ENCODE measurements around the gene TRMT61A.

Gene TRMT61A

DNA sequence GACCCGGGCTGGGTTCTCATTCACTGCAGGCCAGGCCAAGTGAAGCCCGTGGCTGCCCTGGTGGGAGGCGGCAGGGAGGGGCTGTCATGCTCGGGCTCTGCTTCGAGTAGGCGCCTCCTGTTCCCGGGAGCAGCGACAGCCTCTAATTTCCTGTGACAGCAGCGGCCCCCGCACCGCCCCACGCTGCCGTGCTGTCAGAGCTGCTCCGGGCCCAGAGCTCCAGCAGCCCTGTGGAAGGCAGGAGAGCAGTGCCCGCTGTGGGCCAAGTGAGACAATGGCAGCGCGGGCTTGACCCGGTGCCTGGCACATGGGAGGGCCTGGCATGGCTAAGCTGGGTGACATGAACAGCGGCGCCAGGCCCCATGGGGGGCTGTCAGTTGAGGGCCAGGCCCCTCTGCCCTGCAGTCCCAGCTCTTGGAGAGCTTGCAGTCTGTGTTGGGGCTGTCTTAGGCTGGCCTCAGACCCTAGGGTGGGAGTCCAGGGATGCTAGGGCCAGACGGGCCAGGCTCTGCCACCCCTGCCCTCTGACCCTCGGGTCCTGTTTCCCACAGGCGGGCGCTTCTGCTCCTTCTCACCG is 5.1 kb downstream of the TRMT61A start:
- H3K27ac ChIP-seq, result no peak overlapping the region
- no peak for TF ChIP-seq ZFX (IDR thresholded peaks at IDR 0.05; ENCODE audit: borderline replicate concordance)
- TF ChIP-seq, protein P1, sequence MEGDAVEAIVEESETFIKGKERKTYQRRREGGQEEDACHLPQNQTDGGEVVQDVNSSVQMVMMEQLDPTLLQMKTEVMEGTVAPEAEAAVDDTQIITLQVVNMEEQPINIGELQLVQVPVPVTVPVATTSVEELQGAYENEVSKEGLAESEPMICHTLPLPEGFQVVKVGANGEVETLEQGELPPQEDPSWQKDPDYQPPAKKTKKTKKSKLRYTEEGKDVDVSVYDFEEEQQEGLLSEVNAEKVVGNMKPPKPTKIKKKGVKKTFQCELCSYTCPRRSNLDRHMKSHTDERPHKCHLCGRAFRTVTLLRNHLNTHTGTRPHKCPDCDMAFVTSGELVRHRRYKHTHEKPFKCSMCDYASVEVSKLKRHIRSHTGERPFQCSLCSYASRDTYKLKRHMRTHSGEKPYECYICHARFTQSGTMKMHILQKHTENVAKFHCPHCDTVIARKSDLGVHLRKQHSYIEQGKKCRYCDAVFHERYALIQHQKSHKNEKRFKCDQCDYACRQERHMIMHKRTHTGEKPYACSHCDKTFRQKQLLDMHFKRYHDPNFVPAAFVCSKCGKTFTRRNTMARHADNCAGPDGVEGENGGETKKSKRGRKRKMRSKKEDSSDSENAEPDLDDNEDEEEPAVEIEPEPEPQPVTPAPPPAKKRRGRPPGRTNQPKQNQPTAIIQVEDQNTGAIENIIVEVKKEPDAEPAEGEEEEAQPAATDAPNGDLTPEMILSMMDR (IDR thresholded peaks at IDR 0.05), result no peak

DNA sequence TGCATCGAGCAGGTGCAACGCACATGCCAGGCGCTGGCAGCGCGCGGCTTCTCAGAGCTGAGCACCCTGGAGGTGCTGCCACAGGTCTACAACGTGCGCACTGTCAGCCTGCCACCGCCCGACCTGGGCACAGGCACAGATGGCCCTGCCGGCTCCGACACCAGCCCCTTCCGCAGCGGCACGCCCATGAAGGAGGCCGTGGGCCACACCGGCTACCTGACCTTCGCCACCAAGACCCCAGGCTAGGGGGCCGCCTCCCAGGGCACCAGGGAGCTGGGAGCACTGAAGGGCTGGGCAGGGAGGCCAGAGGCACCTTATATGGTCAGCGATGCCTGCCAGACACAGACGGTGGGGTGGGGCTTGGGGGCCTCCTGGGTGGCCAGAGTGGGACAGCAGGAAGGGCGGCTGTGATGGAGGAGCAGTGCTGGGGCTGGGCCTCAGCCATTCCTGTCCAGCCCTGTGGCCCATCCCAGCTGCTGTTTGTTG is 5.6 kb downstream of the TRMT61A start:
- H3K27ac ChIP-seq, result no peak overlapping the region
- TF ChIP-seq, protein P1 (IDR thresholded peaks at IDR 0.05), result no peak
- no peak for TF ChIP-seq ZFX (IDR thresholded peaks at IDR 0.05; ENCODE audit: borderline replicate concordance)

DNA sequence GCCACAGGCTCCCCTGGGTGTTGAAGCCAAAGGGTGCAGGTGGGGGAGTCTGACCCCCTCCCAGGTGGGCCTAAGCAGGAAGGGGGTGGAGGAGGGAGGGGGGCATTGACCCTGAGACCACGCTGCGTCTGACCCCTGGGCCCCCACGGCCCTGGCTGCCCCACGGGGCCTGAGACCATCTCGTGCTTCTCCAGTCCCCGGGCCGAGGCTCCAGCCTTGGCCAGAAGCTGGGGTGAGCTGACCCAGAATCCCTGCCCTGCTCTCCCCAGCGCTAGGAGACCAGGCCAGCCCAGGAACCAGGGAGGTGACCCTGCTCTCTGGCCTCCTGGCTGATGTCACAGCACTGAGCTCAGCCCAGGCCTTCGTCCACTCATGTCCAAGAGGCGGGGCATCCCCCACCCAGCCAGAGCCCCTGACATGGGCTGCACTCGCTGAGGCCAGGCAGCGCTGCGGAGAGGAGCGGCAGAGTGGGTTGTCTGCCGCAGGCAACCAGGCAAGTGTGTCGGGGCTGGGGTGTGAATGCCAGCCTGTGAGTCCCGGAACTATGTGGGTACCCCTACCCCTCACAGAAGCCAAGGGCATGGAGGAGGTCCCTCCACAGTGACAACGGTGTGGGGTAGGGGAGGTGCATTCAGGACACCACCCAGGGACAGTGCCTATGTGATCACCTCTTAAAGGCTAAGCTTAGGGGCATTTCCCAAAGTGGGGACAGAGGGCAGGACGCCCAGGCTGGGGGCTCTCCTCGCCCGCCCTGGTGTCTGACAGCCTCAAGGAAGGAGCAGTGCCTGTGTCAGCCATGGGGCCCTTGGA is 6.3 kb downstream of the TRMT61A start:
- TF ChIP-seq ZFX (IDR thresholded peaks at IDR 0.05; ENCODE audit: borderline replicate concordance), result no peak
- TF ChIP-seq, protein P1 (IDR thresholded peaks at IDR 0.05), result no peak
- H3K27ac ChIP-seq, result no peak overlapping the region

DNA sequence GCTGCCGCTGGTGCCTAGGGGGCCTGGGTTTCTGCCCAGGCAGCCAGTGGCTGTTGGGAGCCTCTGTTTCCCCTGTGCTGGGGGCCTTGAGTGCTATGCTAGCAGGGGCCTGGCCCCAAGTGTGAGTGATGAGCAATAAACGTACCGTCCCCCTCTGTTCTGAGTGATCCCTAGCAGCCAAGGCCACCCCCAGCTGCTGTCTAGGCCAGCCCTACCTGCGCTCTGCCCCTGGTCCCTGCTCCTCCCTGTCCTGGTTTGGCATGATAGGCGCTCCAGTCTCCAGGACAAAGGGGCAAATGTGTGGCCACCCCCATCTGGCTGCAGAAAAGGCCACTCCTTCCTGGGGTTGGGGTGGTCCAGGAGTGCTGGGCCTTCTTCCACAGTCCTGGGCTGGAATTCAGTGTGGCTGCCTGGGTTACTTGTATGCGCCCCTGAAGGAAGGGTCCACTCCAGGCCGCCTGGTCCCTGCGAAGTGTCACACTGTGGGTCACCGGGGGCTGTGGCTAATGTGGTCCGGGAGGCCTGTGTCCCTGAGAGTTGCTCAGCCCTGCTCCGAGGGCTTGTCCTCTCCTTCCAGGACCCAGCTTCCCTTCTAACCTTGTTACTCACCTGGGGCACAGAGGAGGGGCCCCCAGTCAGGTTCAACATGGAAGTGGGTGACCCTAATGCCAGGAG is 7.0 kb downstream of the TRMT61A start:
- TF ChIP-seq ZFX (IDR thresholded peaks at IDR 0.05; ENCODE audit: borderline replicate concordance), result no peak
- TF ChIP-seq, protein P1 (IDR thresholded peaks at IDR 0.05), result no peak
- peak overlapping the region; percentile 2; the same call in 1 of the 2 replicates for H3K27ac ChIP-seq

DNA sequence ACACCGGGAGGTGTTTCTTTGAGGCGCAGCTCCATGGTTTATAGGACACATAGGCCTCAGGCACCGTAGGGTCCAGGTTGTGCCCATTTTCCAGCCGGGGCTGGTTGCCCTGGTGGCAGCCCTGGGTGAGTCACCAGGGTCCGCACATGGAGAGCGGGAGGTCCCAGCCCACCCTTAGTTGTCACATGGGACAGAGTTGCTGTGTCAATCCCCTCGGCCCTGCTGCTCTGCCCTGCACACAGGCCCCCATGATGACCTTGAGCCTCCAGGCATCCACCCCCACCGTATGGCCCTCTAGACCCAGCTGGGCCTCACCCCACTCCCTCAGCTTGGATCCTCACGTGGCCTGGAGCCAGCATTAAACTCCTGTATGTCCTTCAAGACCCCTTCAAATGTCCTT is 7.7 kb downstream of the TRMT61A start:
- TF ChIP-seq ZFX (IDR thresholded peaks at IDR 0.05; ENCODE audit: borderline replicate concordance), result no peak
- TF ChIP-seq, protein P1 (IDR thresholded peaks at IDR 0.05), result no peak
- H3K27ac ChIP-seq, result peak overlapping the region; percentile 2; the same call in 1 of the 2 replicates

DNA sequence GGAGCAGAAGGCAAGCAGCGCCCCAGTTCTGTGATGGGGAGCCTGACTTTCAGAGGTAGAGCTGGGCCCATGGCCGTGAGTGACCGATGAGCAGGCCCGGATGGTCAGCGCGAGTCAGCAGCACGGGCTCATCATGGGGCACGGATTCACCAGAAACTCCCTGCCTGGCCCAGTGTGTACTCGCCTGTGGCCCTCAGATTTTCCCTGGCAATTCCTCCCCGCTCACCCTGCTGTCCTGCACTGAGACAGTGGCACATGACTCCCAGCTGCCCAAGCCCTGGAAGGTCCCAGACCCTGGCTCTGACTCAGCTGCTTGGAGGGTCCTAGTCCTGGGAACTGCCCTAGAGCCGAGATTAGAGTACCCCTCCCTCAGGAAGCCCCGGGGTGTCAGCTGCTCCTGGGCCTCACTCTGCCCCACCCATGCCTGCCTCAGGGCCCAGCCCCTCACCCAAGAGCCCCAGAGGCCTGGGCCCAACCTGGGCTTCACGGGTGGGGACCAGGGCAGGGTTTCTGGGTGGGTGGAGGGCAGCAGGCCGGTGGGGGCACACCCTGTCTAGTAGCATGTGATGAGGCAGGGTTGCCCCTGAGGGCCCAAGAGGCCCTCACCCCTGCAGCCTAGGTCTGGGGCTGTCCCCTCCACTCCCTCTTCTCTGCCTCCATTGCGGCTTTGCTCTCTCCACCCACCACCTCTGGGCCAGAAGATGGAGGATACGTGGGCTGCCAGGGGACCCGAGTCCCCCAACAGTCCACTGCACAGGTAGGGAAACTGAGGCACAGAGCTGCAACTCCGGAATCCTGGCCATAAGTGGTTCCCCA is 8.4 kb downstream of the TRMT61A start:
- peak overlapping the region; percentile 2; the same call in 1 of the 2 replicates for H3K27ac ChIP-seq

More for the DNA sequence above, 8.4 kb downstream of the TRMT61A start:
- no peak for TF ChIP-seq ZFX (IDR thresholded peaks at IDR 0.05; ENCODE audit: borderline replicate concordance)
- TF ChIP-seq, protein P1 (IDR thresholded peaks at IDR 0.05), result no peak
